ENCODE results near the gene JAZF1.

Gene JAZF1

GRCh38 chr7:27966219-27966780 is 214.3 kb downstream of the JAZF1 start:
- no peak for DNase-seq (ENCODE audit: low spot score)

- no peak for DNase-seq (ENCODE audit: low spot score)
Observed at GRCh38 chr7:27965650-27966049, 214.9 kb downstream of the JAZF1 start.

GRCh38 chr7:27964820-27965219 is 215.8 kb downstream of the JAZF1 start:
- no peak for DNase-seq (ENCODE audit: low spot score)

DNA sequence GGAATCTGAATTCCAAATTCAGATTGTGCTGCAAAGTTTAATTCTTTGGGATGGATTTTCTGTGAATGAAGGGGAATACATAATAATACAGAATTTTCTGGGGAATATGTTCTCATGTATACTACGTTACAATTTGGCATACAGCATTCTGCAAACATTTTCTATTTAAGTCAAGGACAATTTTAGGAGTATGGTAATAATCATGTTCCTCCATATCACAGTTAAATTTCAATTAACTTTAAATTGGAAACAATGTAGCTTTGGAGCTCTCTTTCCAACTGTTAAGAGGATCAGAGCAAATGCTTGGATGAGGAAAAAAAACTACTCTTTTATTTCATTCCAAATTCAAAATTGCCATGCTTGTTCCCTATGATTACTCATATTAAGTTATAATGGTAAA is 217.5 kb downstream of the JAZF1 start:
- DNase-seq (ENCODE audit: low spot score): no peak

DNA sequence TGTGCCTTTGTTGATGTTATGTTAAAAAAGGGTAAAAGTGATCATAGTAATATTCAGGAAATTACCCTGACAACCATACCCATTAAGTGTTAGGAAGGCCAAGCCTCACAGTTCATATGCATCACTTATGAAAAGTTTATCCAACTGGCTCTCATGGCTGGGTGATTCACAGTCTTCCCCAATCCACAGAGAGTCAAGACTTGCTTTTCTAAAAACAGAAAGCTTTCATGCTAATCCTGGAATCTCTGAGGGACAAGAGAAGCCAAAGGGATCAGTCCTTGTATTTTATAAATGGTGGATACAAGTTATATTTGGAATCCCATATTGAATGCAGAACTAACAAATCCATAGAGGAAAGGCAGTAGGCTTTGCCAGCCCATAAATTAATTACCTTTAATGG is 218.3 kb downstream of the JAZF1 start:
- no peak for DNase-seq (ENCODE audit: low spot score)

DNA sequence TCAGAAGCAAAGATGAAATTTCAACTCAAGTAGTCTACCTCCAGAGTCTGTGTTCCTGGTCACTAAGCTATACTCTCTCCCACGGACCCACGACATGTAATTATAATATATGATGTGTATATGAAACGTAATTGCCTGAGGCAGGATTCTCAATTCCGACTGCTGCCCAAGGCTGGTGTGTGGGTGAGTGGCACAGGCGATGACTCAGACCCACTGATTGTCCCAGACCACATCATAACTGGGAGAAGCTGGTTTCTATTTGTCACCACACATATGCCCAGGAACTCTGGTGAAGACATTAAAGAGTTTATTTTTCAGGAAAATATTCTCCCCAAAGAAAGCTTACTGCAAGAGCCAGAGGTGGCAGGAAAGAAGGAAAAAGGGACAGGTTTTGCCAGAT is 219.3 kb downstream of the JAZF1 start:
- DNase-seq (ENCODE audit: low spot score): peak; percentile 73

DNA sequence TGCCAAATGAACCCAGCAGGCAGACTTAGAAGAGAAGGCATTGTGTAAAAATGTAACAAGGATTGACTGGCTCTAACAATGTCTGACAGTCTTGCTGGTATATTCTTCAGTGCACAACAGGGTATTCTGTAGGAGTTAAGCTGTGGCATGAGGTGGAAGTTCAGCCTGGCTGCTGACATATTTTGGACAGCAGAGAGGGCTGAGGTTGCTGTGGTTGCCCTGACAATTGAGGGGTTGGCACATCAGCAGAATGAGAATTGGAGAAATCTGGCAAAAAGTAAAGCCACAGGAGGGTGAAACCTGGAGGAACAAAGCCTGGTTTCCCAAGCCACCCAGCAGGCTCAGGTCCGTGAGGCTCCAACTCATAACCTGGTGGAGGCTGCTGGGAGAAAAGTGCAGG is 220.2 kb downstream of the JAZF1 start:
- no peak for DNase-seq (ENCODE audit: low spot score)

- no peak for DNase-seq (ENCODE audit: low spot score)
Observed at GRCh38 chr7:27958933-27959548, 221.6 kb downstream of the JAZF1 start.

DNA sequence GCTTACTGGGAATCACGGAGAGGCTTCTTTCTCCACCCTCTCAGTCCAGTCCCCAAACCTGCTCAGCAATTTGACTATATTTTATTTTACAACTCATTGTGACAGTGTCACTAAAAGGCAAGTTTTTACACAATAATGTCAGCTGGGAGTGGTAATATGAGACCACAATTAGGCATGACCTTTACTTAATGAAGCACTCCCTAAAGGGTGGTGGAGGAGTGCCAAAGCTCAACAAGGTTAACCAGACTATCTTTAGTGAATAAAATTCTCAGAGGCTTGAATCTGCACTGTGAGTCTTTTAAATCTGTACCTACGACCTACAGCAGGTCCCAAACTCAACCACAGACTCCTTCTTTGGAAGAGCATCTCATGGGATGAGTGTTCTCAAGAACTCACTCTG is 225.0 kb downstream of the JAZF1 start:
- no peak for DNase-seq (ENCODE audit: low spot score)

DNA sequence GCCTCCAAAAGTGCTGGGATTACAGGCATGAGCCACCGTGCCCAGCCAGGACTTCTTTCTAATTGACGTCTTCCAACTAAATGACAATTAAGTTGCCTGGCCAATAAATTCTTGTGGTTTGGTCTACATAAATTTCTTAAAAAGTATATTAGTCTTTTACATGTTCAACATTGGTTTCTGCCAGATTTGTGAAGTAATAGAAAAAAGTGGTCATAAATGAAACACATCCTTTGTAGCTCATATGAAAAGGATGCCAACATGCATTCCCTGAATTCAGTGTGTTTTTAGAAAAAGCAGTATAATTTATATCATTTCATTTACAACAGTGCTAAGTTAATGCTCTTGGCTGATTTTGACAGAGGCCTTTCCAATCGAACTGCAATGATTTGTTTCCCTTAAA is 225.6 kb downstream of the JAZF1 start:
- DNase-seq (ENCODE audit: low spot score): no peak

GRCh38 chr7:27953777-27954176 is 226.8 kb downstream of the JAZF1 start:
- DNase-seq (ENCODE audit: low spot score): no peak

GRCh38 chr7:27953361-27953760 is 227.2 kb downstream of the JAZF1 start:
- no peak for DNase-seq (ENCODE audit: low spot score)

GRCh38 chr7:27952456-27953285 is 227.9 kb downstream of the JAZF1 start:
- DNase-seq (ENCODE audit: low spot score): no peak

DNA sequence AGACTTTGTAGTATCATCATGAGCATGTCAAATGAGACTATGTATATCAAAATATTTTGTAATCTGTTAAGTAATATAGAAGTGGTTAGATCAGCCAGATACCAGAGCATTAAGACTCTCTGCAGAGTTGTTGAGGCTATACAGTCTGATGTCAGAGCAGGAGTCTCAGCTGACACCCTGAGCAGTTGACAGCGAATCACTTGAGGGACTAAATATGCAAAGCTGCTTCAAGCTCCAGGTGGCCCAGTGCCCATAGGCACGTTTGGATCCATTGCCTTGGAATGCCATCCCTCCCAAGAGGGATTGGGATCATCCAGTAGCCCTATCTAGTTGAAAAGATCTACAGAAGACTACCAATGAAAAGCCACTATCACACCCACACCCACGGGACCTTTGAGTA is 230.5 kb downstream of the JAZF1 start:
- no peak for DNase-seq (ENCODE audit: low spot score)

DNA sequence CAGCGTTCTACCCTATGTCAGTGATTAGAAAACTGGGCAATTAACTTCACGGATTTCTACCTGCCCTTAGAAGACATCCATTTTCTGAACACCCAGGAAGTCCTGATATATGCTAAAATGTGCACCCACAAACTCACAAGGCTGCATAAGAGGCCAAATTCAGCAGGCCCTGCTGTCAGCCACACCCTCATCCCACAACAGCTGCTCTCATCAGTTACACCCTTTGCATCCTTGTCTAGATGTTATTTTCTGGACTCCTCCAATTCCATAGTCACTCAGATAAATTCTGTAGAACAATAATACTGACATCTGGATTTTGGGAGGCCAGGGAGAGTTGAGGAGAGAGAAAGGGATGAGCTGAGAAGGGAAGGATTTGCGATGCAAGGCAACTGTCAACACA is 231.7 kb downstream of the JAZF1 start:
- DNase-seq (ENCODE audit: low spot score): no peak

DNA sequence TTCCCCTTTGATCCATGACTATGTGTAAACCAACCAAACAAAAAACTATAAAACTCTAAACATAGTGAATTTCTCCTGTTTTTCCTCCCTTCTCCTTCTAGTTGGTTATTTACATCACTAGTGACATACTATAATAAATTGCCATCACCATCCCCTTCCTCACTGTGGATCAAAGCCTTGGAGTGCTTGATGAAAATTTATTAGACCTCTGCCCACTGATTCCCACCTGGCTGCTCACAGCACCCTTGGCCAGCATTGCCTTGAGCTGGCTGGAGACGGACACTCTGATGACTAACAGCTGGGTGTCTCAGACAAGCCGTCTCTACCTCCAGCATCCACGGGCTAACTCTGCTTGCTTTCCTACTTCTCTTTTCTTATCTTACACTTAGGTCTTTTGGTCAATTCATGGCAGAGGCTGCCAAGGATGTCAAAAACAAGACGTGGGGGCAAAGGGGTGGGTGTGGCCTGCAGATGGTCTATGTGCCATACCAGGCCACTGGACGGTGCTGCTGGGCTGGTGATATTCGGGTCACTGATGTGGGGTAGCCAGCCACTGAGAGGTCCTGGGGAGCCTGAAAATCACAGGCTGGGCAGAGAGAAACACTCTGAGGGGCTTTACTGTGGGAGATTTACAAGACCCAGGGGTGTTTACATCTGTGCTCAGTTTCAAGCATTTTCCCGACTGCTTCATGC is 232.9 kb downstream of the JAZF1 start:
- DNase-seq (ENCODE audit: low spot score): no peak

DNA sequence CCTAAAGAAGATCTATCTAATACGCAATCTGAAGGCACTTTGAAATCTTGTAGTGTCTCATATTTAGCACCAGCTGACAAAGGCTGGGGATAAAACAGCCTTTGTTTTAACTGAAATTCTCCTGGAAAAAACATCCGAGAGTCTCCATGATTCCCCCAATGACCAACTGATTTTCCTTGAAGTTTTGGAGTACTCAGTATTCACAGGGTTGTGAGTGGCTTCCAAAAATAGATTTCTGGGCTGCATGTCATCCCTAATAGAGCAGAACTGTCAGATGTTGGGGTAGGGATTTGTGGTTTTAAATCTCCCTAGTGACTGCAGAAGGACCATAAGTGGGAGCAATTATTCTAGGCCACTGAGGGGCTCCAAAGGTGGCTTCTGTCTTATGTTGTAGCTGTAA is 234.2 kb downstream of the JAZF1 start:
- no peak for DNase-seq (ENCODE audit: low spot score)

- no peak for DNase-seq (ENCODE audit: low spot score)
Observed at GRCh38 chr7:27945058-27945795, 235.4 kb downstream of the JAZF1 start.

DNA sequence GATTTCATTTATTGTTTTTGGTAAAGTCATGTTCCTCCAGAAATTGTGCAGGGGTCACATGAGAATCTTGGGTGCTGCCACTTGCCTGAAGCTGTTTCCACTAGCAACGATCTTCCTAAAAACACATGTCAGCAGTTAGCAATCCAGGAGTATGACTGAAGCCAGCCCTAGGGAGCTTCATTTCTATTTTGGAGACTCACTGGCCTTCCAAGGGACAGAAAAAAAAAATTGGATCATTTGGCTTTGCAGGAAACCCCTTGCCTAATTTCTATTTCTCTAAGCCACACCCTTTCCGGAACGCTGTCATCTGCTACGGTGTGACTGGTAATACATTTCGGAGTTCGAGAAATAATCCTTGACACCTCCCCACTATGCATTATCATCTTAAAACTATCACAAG is 236.0 kb downstream of the JAZF1 start:
- DNase-seq (ENCODE audit: low spot score): no peak

DNA sequence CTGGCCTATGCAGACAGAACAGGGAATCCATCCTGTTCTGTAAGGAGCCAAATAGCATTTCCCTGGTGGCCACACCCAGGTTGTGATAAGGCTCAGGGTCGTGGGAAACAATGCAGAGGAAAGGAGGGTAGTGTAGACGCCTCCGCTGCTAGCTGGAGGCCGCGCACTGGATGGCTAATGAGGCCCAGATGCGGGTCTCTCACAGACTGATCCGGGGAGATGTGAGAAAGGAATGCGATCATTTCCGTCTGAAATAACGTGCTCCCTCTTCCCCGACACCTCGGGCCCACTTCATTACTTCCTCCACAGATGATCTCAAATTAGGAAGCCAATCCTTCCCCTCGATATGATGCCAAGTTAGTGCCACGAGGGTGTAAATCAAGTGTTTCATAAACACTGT is 237.4 kb downstream of the JAZF1 start:
- DNase-seq (ENCODE audit: low spot score): no peak

- DNase-seq (ENCODE audit: low spot score): no peak
Observed at GRCh38 chr7:27942711-27943110, 237.9 kb downstream of the JAZF1 start.

DNA sequence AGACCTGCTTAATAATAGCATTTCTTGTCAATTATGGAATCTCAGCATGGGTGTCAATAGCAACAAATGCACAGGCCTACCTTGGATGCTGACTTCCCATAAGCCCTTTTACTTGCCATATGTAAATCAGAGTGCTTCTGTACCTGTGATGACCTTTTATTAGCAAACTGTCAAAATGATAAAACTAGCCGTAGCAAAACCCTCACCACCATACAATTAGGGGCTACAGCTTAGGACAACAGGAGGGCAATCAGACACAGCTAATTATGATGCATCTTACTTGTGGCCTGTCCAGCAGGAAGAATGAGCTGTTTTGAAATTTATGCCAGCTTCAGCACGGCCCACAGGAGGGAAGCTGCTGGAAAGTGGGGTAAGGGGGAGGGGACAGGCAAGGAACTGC is 239.1 kb downstream of the JAZF1 start:
- DNase-seq (ENCODE audit: low spot score): no peak

Data from RKO (cell line).